ENCODE results near the gene POC1A. TPM values are rescaled to one million over a fixed set of nuclear protein-coding genes. Genes with fewer than 3 reads are reported as not detected.
A peak's percentile ranks its signal among the peaks of the same experiment; 100 is the strongest.

The POC1A gene
- total and polyA plus RNA-seq, 2 donors (not counting 3 experiments of a cell fraction or from before 2014, with no cell fraction given) = 14.8 to 19.4 TPM

DNA sequence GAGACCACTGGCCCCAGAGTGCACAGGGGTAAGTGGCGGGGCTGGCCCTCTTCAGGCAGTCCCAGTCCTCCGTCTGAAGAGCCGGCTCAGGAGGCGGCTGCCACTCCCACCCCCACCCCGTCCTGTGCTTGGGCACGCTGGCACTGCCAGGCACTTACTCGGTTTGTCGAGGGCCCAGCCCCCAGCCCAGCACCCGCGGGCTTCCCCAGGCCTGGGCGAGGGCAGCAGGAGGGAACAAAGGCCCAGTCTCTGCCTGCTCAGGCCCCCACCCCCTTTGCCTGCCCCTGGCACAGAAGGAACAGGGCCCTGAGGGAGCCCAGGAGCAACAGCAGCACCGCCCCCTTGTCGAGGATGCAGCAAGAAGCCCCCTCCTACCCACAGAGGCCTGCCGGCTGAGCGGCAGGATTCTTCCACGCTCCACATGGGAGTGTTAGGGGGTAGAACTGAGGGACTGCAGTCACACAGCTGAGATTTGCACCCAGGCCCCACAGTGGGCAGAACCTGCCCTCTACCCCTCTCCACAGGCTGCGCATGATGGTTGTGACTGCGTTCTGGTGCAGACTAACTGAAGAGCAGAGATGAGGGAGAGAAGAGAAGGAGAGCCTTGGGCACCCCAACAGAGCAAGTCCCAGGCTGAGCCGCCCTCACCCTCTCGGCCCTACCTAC, 106.8 kb downstream of the POC1A start:
- Histone ChIP-seq H3K9me1 (replicated peaks; ENCODE audit: control insufficient read depth, extremely low read depth, insufficient read depth, low read length) (no peaks in the 10 kb centered on the region), H3K79me2 (ENCODE audit: control insufficient read depth, insufficient read depth, low read length) (peaks cover 17% of the 10 kb centered on the region), H3K27ac (ENCODE audit: insufficient read depth, low read depth, low read length) (peak overlapping the region; percentile 86), H4K20me1 (replicated peaks; ENCODE audit: control insufficient read depth, extremely low read depth, insufficient read depth, low read length) (no peaks in the 10 kb centered on the region), H2AFZ (ENCODE audit: low read depth, low read length) (no peak overlapping the region), H3K27me3 (ENCODE audit: control insufficient read depth in 2 of 2, insufficient read depth in 2 of 2, low read length in 2 of 2) (no peaks in the 10 kb centered on the region), H3K9ac (replicated peaks; ENCODE audit: extremely low read depth, insufficient read depth, low read length) (peak overlapping the region; percentile 74), H3K4me2 (ENCODE audit: insufficient read depth, low read length) (peak overlapping the region; percentile 5), H3K9me3 (replicated peaks; ENCODE audit: control insufficient read depth, insufficient read depth, low read length) (no peaks in the 10 kb centered on the region), H3K36me3 (ENCODE audit: control insufficient read depth in 2 of 2, extremely low read depth in 1 of 2, insufficient read depth in 2 of 2, low read length in 2 of 2) (peaks cover 0 to 16% of the 10 kb centered on the region in 2 experiments), H3K4me3 (replicated peaks in 1 of 3; ENCODE audit: insufficient read depth in 1 of 3, low read depth in 1 of 3, low read length in 3 of 3) (no peak overlapping the region), H3K4me1 (ENCODE audit: control insufficient read depth, extremely low read depth, insufficient read depth, low read length) (peaks cover 38% of the 10 kb centered on the region)
- dilution Hi-C loops (cut with MboI; ENCODE audit: extremely low pct_ligation_motif_present, low sequenced_read_pairs) = no loop called here
- no TSS peak for BruUV-seq (replicated peaks)
- ChIA-PET POLR2A (interaction anchor here (1.0 to 1.4 kb wide), 4 partner anchors 8 to 107 kb away, joined by 3 to 8 read pairs (median 4); partner anchors contain the start of gene DUSP7), CTCF (interaction anchor here (1.0 to 1.6 kb wide), 12 partner anchors 13 to 52 kb away, joined by 3 to 6 read pairs (median 3); partner anchors contain the start of gene RPL29)
- TF ChIP-seq FOS (IDR thresholded peaks at IDR 0.05; ENCODE audit: borderline replicate concordance, insufficient read depth, low read length) = no peak
- peak; percentile 27 for TF ChIP-seq POLR2A (IDR thresholded peaks at IDR 0.05; ENCODE audit: low read depth, low read length)
- no peak for FAIRE-seq
- peak; percentile 33 for DNase-seq (ENCODE audit: low read depth, low spot score)
- intact Hi-C loops (cut with micrococcal nuclease) = loop anchor here (2.0 kb wide), 2 partner anchors 41 to 169 kb away; no protein-coding TSS in a partner anchor

DNA sequence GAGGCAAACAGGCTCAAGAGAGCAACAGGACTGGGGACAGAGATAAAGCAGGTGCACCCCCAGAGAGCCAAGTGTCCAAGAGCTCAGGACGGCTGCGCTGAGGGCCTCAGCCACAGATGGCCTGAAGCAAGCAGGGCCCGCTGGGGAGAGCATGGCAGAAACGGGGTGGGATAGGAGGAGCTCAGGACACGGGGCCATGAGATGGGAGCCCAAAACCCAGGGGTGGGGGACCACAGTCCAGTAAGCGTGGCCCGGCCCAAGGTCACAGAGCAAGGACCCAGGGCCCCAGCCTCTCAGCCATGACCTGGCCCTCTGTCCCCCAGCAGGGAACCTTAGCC, 107.4 kb downstream of the POC1A start:
- no peak for DNase-seq (ENCODE audit: low read depth, low spot score)
- BruUV-seq (replicated peaks) = no TSS peak
- Histone ChIP-seq H3K9ac (replicated peaks; ENCODE audit: extremely low read depth, insufficient read depth, low read length) (peak overlapping the region; percentile 74), H3K4me3 (replicated peaks in 1 of 3; ENCODE audit: insufficient read depth in 1 of 3, low read depth in 1 of 3, low read length in 3 of 3) (no peak overlapping the region), H3K36me3 (ENCODE audit: control insufficient read depth in 2 of 2, extremely low read depth in 1 of 2, insufficient read depth in 2 of 2, low read length in 2 of 2) (peaks cover 0 to 16% of the 10 kb centered on the region in 2 experiments), H4K20me1 (replicated peaks; ENCODE audit: control insufficient read depth, extremely low read depth, insufficient read depth, low read length) (no peaks in the 10 kb centered on the region), H2AFZ (ENCODE audit: low read depth, low read length) (no peak overlapping the region), H3K27me3 (ENCODE audit: control insufficient read depth in 2 of 2, insufficient read depth in 2 of 2, low read length in 2 of 2) (no peaks in the 10 kb centered on the region), H3K27ac (ENCODE audit: insufficient read depth, low read depth, low read length) (peak overlapping the region; percentile 86), H3K9me1 (replicated peaks; ENCODE audit: control insufficient read depth, extremely low read depth, insufficient read depth, low read length) (no peaks in the 10 kb centered on the region), H3K9me3 (replicated peaks; ENCODE audit: control insufficient read depth, insufficient read depth, low read length) (no peaks in the 10 kb centered on the region), H3K4me1 (ENCODE audit: control insufficient read depth, extremely low read depth, insufficient read depth, low read length) (peaks cover 32% of the 10 kb centered on the region), H3K79me2 (ENCODE audit: control insufficient read depth, insufficient read depth, low read length) (peaks cover 11% of the 10 kb centered on the region), H3K4me2 (ENCODE audit: insufficient read depth, low read length) (peak overlapping the region; percentile 5)
- TF ChIP-seq JUN (IDR thresholded peaks at IDR 0.05; ENCODE audit: borderline replicate concordance, insufficient read depth, insufficient read length, low read depth) (no peak), MYC (IDR thresholded peaks at IDR 0.05; ENCODE audit: low read depth, low read length) (no peak), GATA2 (IDR thresholded peaks at IDR 0.05; ENCODE audit: insufficient read depth, insufficient read length, low read depth, low read length) (no peak), POLR2A (IDR thresholded peaks at IDR 0.05; ENCODE audit: low read depth, low read length) (no peak)
- TF ChIP-seq, protein P1, sequence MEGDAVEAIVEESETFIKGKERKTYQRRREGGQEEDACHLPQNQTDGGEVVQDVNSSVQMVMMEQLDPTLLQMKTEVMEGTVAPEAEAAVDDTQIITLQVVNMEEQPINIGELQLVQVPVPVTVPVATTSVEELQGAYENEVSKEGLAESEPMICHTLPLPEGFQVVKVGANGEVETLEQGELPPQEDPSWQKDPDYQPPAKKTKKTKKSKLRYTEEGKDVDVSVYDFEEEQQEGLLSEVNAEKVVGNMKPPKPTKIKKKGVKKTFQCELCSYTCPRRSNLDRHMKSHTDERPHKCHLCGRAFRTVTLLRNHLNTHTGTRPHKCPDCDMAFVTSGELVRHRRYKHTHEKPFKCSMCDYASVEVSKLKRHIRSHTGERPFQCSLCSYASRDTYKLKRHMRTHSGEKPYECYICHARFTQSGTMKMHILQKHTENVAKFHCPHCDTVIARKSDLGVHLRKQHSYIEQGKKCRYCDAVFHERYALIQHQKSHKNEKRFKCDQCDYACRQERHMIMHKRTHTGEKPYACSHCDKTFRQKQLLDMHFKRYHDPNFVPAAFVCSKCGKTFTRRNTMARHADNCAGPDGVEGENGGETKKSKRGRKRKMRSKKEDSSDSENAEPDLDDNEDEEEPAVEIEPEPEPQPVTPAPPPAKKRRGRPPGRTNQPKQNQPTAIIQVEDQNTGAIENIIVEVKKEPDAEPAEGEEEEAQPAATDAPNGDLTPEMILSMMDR (IDR thresholded peaks at IDR 0.05; ENCODE audit: extremely low read depth in 1 of 2, insufficient read depth in 1 of 2, low read depth in 1 of 2, low read length in 2 of 2) = no peak
- TF ChIP-seq, protein P2, sequence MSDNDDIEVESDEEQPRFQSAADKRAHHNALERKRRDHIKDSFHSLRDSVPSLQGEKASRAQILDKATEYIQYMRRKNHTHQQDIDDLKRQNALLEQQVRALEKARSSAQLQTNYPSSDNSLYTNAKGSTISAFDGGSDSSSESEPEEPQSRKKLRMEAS (IDR thresholded peaks at IDR 0.05; ENCODE audit: insufficient read depth, insufficient read length) = no peak
- ChIA-PET POLR2A (interaction anchor here (1.0 to 1.4 kb wide), 5 partner anchors 9 to 108 kb away, joined by 3 to 8 read pairs (median 4); partner anchors contain the start of gene DUSP7), CTCF (interaction anchor here (0.8 to 2.8 kb wide), 16 partner anchors 9 to 76 kb away, joined by 3 to 13 read pairs (median 3); partner anchors contain the start of genes DUSP7 and RPL29)
- intact Hi-C loops (cut with micrococcal nuclease) = loop anchor here (1.0 to 2.0 kb wide), 4 partner anchors 10 to 170 kb away; no protein-coding TSS in a partner anchor
- no peak for FAIRE-seq
- dilution Hi-C loops (cut with MboI; ENCODE audit: extremely low pct_ligation_motif_present, low sequenced_read_pairs) = no loop called here

Data from endothelial cell of umbilical vein (primary cell).